RWPE2 (cell line): ENCODE measurements around the gene APOBEC3B.

Experiments
- ATAC-seq: fragments of 200-7000 bp; cut with Tn5 transposase; 3 replicates; pipeline ENCODE4 v1.9.1; 2021; ENCODE audit warnings: low read depth
- DNase-seq: peaks from one replicate; pipeline ENCODE4 v3.0.0-alpha.2; 2020; ENCODE audit warnings: low spot score
- H3K27ac ChIP-seq: fragments of 450-650 bp; 2 replicates; pipeline ENCODE4 v1.5.1; 2017; ENCODE audit warnings: mild to moderate bottlenecking; ENCODE audit not compliant: poor library complexity, severe bottlenecking
- H3K27me3 ChIP-seq: fragments of 250-450 bp; sonication (Bioruptor Pico); 2 replicates; pipeline ENCODE4 v1.5.1; 2021; ENCODE audit warnings: mild to moderate bottlenecking, moderate library complexity; ENCODE audit not compliant: insufficient read depth, poor library complexity, severe bottlenecking
- H3K36me3 ChIP-seq: fragments of 250-450 bp; sonication (Bioruptor Pico); 2 replicates; pipeline ENCODE4 v1.5.1; 2020; ENCODE audit warnings: low read depth, mild to moderate bottlenecking, moderate library complexity
- H3K4me1 ChIP-seq: fragments of 250-450 bp; sonication (Bioruptor Pico); 2 replicates; pipeline ENCODE4 v1.5.1; 2021; ENCODE audit warnings: mild to moderate bottlenecking, moderate library complexity; ENCODE audit not compliant: insufficient read depth, poor library complexity, severe bottlenecking
- H3K4me3 ChIP-seq: fragments of 250-450 bp; sonication (Bioruptor Pico); 2 replicates; pipeline ENCODE4 v1.5.1; 2021; ENCODE audit warnings: mild to moderate bottlenecking, moderate library complexity; ENCODE audit not compliant: severe bottlenecking
- H3K9me3 ChIP-seq: fragments of 250-450 bp; sonication (Bioruptor Pico); 2 replicates; pipeline ENCODE4 v1.5.1; 2021; ENCODE audit warnings: mild to moderate bottlenecking, moderate library complexity; ENCODE audit not compliant: severe bottlenecking
- TF ChIP-seq, protein P1 (sequence below): fragments of 450-650 bp; IDR thresholded peaks from one replicate; pipeline ENCODE4 v1.5.1; 2017; ENCODE audit warnings: mild to moderate bottlenecking, moderate library complexity; ENCODE audit not compliant: poor library complexity, severe bottlenecking

APOBEC3B gene

GRCh38 chr22:39021552-39022250, 39.6 kb downstream of the APOBEC3B start:
- Histone ChIP-seq H3K27ac (no peak overlapping the region), H3K36me3 (0 out of 2 replicates have a peak, but pooled peaks cover 8% of the 10 kb centered on the region)
- ATAC-seq = no peak

DNA sequence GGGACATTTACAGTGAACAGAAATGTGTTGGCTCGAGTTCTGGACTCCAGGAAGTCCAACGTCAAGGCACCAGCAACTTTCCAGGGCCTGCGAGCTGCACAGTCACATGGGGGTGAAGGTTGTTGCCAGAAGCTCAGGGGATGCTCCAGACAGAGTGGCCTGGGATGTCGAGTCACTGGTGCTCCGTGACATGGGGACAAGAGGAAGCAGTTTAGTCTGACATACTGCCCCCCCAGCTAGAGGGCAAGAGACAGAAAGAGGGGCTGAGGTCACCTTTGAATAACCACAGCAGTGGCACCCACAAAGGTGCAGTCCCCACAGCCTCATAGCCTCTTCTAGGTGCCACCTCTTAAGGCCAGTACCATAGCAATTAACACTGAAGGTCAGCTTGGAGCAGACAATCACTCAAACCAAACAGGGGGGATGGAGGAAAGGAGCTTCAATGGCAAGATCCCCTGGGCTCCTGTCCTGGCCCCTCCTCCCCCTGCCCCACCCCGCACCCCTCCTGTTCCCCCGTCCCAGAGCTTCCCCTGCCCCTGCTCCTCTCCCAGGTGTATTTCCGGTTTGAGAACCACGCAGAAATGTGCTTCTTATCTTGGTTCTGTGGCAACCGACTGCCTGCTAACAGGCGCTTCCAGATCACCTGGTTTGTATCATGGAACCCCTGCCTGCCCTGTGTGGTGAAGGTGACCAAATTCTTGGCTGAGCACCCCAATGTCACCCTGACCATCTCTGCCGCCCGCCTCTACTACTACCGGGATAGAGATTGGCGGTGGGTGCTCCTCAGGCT, 42.6 kb downstream of the APOBEC3B start:
- DNase-seq = no peak
- H3K27me3 ChIP-seq = no peaks in the 10 kb centered on the region
- no peak overlapping the region for H3K4me3 ChIP-seq
- H3K36me3 ChIP-seq = no peaks in the 10 kb centered on the region
- H3K9me3 ChIP-seq = no peaks in the 10 kb centered on the region
- H3K27ac ChIP-seq = no peak overlapping the region
- TF ChIP-seq, protein P1, sequence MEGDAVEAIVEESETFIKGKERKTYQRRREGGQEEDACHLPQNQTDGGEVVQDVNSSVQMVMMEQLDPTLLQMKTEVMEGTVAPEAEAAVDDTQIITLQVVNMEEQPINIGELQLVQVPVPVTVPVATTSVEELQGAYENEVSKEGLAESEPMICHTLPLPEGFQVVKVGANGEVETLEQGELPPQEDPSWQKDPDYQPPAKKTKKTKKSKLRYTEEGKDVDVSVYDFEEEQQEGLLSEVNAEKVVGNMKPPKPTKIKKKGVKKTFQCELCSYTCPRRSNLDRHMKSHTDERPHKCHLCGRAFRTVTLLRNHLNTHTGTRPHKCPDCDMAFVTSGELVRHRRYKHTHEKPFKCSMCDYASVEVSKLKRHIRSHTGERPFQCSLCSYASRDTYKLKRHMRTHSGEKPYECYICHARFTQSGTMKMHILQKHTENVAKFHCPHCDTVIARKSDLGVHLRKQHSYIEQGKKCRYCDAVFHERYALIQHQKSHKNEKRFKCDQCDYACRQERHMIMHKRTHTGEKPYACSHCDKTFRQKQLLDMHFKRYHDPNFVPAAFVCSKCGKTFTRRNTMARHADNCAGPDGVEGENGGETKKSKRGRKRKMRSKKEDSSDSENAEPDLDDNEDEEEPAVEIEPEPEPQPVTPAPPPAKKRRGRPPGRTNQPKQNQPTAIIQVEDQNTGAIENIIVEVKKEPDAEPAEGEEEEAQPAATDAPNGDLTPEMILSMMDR = no peak
- no peaks in the 10 kb centered on the region for H3K4me1 ChIP-seq
- no peak for ATAC-seq

More at GRCh38 chr22:39021552-39022250, 39.6 kb downstream of the APOBEC3B start:
- Histone ChIP-seq H3K9me3 (no peaks in the 10 kb centered on the region), H3K4me1 (no peaks in the 10 kb centered on the region), H3K27me3 (no peaks in the 10 kb centered on the region), H3K4me3 (no peak overlapping the region)
- TF ChIP-seq, protein P1 = no peak
- DNase-seq = no peak

DNA sequence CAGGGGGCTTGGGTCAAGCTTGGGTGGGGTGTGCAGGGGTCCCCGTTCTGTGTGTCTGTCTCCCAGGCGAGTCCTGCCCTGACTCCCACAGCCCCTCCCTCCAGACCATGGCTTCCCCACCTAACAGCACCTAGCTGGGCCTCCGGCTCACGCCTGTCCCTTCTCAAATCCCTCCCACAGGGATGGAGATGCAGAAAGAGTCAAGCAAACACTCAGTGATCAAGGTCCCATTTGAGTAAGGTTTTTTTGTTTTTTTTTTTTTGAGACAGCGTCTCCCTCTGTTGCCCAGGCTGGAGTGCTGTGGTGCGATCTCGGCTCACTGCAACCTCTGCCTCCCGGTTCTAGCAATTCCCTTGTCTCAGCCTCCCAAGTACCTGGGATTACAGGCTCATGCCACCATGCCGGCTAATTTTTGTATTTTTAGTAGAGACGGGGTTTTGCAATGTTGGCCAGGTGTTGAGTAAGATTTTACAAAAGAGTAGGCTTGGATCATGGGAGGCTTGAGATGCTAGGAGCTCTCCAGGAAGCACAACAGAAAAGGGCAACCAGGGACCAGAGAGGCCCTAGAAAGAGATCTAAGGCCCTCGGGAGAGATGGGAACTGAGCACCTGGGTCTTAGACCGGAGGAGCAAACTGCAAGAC, 44.5 kb downstream of the APOBEC3B start:
- no peaks in the 10 kb centered on the region for H3K9me3 ChIP-seq
- H3K4me1 ChIP-seq = no peaks in the 10 kb centered on the region
- H3K4me3 ChIP-seq = no peak overlapping the region
- no peak overlapping the region for H3K27ac ChIP-seq
- H3K27me3 ChIP-seq = no peaks in the 10 kb centered on the region
- ATAC-seq = no peak
- TF ChIP-seq, protein P1 = no peak
- H3K36me3 ChIP-seq = no peaks in the 10 kb centered on the region
- no peak for DNase-seq

DNA sequence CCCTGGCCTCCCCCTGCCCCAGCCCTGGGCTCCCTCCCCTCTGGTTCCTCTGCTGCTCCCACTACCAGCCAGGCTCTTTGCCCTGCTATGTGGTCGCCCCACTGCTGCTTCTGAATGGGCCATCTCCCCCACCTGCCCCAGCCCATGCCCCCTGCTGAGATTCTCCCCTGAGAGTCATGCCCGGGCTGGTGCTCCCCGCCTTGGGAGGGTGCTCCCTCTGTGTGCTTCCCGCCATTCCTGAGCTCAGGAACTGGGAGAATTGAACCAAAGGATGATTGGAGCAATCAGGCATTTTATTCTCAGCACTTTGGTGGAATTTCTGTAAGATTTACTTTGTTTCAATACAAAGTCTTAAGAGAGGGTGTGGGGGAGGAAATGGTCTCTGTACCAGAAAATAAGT, 45.6 kb downstream of the APOBEC3B start:
- no peaks in the 10 kb centered on the region for H3K27me3 ChIP-seq
- H3K4me1 ChIP-seq = no peaks in the 10 kb centered on the region
- no peaks in the 10 kb centered on the region for H3K9me3 ChIP-seq
- no peak overlapping the region for H3K27ac ChIP-seq
- TF ChIP-seq, protein P1 = no peak
- no peak for ATAC-seq
- no peak overlapping the region for H3K4me3 ChIP-seq
- H3K36me3 ChIP-seq = no peaks in the 10 kb centered on the region
- DNase-seq = no peak
